Sciatic nerve (tissue), 2 donors: ENCODE results near the gene FIBCD1. TPM values are rescaled to one million over a fixed set of nuclear protein-coding genes. Genes with fewer than 3 reads are reported as not detected.

ENCODE experiments used
- ATAC-seq: fragments of 200-7000 bp; cut with Tn5 transposase; one replicate; pipeline ENCODE4 v1.9.1; 2020; ENCODE audit warnings: mild to moderate bottlenecking, moderate library complexity
- DNase-seq: peaks from one replicate; pipeline ENCODE4 v3.0.0-alpha.2; 2020; ENCODE audit warnings: low spot score
- intact Hi-C: fragments of 100-400 bp; cut with DNase I; formaldehyde crosslinking; loops from one replicate; pipeline ENCODE4 v1.14.2; 2022
- total RNA-seq: library from RNA; stranded (reverse); fragmentation: NEBNext Ultra II Directional; extraction: Animal tissue kit (Norgen Biotek cat#: 25700); gene quantifications from one replicate; pipeline ENCODE4 v1.2.1, GENCODE V29; 2021
- donor health status: DM: no; HTN: no; CAD: no.
- donor health status: DM: no; HTN: no; CAD: no.

FIBCD1 gene
- total RNA-seq, 1 donor from 2014 or later: not detected

GRCh38 chr9:130942084-130942483 is 3.0 kb upstream of the FIBCD1 start:
- intact Hi-C loops: loop anchor here (5.0 kb wide), 1 partner anchor 235 kb away; no protein-coding TSS in a partner anchor
- DNase-seq: no peak

GRCh38 chr9:130940693-130941576 is 1.9 kb upstream of the FIBCD1 start:
- intact Hi-C loops: loop anchor here (5.0 kb wide), 1 partner anchor 234 kb away; no protein-coding TSS in a partner anchor
- ATAC-seq: peak; percentile 85
- DNase-seq: peak; percentile 77

More at GRCh38 chr9:130942084-130942483, 3.0 kb upstream of the FIBCD1 start:
- ATAC-seq: no peak

GRCh38 chr9:130940027-130940549 is 1.0 kb upstream of the FIBCD1 start:
- ATAC-seq (no peak), DNase-seq (no peak)
- intact Hi-C loops: loop anchor here (5.0 kb wide), 1 partner anchor 233 kb away; no protein-coding TSS in a partner anchor

- no peak for ATAC-seq
These were observed 469 bp upstream of the FIBCD1 start for GRCh38 chr9:130939405-130940026.

GRCh38 chr9:130938184-130938651 is 829 bp downstream of the FIBCD1 start:
- DNase-seq (no peak), ATAC-seq (no peak)
- intact Hi-C loops: no loop called here

More at GRCh38 chr9:130939405-130940026, 469 bp upstream of the FIBCD1 start:
- no peak for DNase-seq
- intact Hi-C loops: loop anchor here (5.0 kb wide), 1 partner anchor 232 kb away; no protein-coding TSS in a partner anchor

GRCh38 chr9:130937146-130938076 is 1.6 kb downstream of the FIBCD1 start:
- intact Hi-C loops: no loop called here
- DNase-seq (no peak), ATAC-seq (no peak)

- ATAC-seq: no peak
- no peak for DNase-seq
These were observed 2.5 kb downstream of the FIBCD1 start for GRCh38 chr9:130936285-130937117.

GRCh38 chr9:130935648-130936271 is 3.3 kb downstream of the FIBCD1 start:
- no peak for ATAC-seq
- intact Hi-C loops: no loop called here
- DNase-seq: no peak

More at GRCh38 chr9:130936285-130937117, 2.5 kb downstream of the FIBCD1 start:
- intact Hi-C loops: no loop called here

GRCh38 chr9:130934702-130935647 is 4.1 kb downstream of the FIBCD1 start:
- intact Hi-C loops: no loop called here
- DNase-seq (no peak), ATAC-seq (no peak)

- ATAC-seq (no peak), DNase-seq (no peak)
- intact Hi-C loops: no loop called here
These were observed 4.8 kb downstream of the FIBCD1 start for GRCh38 chr9:130934246-130934645.

GRCh38 chr9:130933114-130934046 is 5.7 kb downstream of the FIBCD1 start:
- intact Hi-C loops: no loop called here

GRCh38 chr9:130932255-130933079 is 6.6 kb downstream of the FIBCD1 start:
- ATAC-seq: peak; percentile 38
- intact Hi-C loops: no loop called here

More at GRCh38 chr9:130933114-130934046, 5.7 kb downstream of the FIBCD1 start:
- DNase-seq (no peak), ATAC-seq (no peak)

GRCh38 chr9:130931508-130932254 is 7.4 kb downstream of the FIBCD1 start:
- no peak for ATAC-seq
- DNase-seq: no peak
- intact Hi-C loops: no loop called here

More at GRCh38 chr9:130932255-130933079, 6.6 kb downstream of the FIBCD1 start:
- DNase-seq: no peak
